Measurements from ENCODE around the gene TAOK2.

DNA sequence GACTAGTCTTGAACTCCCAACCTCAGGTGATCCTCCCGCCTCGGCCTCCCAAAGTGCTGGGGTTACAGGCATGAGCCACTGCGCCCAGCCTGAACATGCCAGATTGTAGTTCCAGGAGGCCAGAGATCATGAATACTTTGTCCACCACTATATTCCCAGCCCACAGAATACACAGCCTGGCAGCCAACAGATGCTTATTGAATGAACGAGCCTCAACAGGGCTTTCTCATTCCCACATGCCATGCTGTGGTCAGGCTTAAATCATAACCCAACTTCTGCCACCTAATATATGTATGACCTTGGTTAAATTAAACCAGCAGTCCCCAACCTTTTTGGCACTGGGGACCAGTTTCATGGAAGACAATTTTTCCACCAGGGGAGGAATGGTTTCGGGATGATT, 14.9 kb upstream of the TAOK2 start:
- TF ChIP-seq KAT8 (CRISPR knock-in tag; IDR thresholded peaks at IDR 0.05) (no peak), HMGA1 (CRISPR knock-in tag; conservative IDR thresholded peaks at IDR 0.05) (no peak), FOXP1 (IDR thresholded peaks at IDR 0.05) (no peak), FOXP1 (CRISPR knock-in tag; IDR thresholded peaks at IDR 0.05) (no peak), ZNF552 (CRISPR knock-in tag; IDR thresholded peaks at IDR 0.05; ENCODE audit: borderline replicate concordance) (no peak), ZNF773 (CRISPR knock-in tag; IDR thresholded peaks at IDR 0.05; ENCODE audit: borderline replicate concordance) (no peak), POLR2AphosphoS2 (IDR thresholded peaks at IDR 0.05; ENCODE audit: low read depth, low read length) (no peak)
- TF ChIP-seq, protein P1, sequence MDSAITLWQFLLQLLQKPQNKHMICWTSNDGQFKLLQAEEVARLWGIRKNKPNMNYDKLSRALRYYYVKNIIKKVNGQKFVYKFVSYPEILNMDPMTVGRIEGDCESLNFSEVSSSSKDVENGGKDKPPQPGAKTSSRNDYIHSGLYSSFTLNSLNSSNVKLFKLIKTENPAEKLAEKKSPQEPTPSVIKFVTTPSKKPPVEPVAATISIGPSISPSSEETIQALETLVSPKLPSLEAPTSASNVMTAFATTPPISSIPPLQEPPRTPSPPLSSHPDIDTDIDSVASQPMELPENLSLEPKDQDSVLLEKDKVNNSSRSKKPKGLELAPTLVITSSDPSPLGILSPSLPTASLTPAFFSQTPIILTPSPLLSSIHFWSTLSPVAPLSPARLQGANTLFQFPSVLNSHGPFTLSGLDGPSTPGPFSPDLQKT (CRISPR knock-in tag; IDR thresholded peaks at IDR 0.05; ENCODE audit: borderline replicate concordance): no peak

Data from HepG2 (cell line).